HepG2 (cell line): Measurements from ENCODE around the gene ASL. TPM values are rescaled to one million over a fixed set of nuclear protein-coding genes. Genes with fewer than 3 reads are reported as not detected.

ENCODE experiments used
- CBX5 ChIP-seq: sonication (generic); formaldehyde crosslinking; IDR thresholded peaks from 2 replicates; pipeline ENCODE4 v1.4.0; 2020; ENCODE audit warnings: missing genetic modification reagents, borderline replicate concordance
- ESRRA ChIP-seq: sonication (generic); formaldehyde crosslinking; IDR thresholded peaks from 2 replicates; pipeline ENCODE4 v1.5.1; 2020; ENCODE audit warnings: mild to moderate bottlenecking, low read depth, missing genetic modification reagents
- FOSL1 ChIP-seq: sonication (generic); formaldehyde crosslinking; IDR thresholded peaks from 2 replicates; pipeline ENCODE4 v1.9.0; 2021; ENCODE audit warnings: missing genetic modification reagents, borderline replicate concordance
- HDAC1 ChIP-seq: sonication (generic); formaldehyde crosslinking; IDR thresholded peaks from 2 replicates; pipeline ENCODE4 v1.5.1; 2020; ENCODE audit warnings: mild to moderate bottlenecking, missing genetic modification reagents
- IKZF1 ChIP-seq: fragments of 450-650 bp; IDR thresholded peaks from 2 replicates; pipeline ENCODE4 v1.7.1; 2016
- MAZ ChIP-seq, 2 experiments: sonication (generic) in 1 of 2; formaldehyde crosslinking in 1 of 2; IDR thresholded peaks; 2 replicates each; pipeline versions ENCODE4 v1.5.0 to v1.6.1; 2012 to 2020; ENCODE audit warnings: low read depth in 2 of 2, mild to moderate bottlenecking in 2 of 2, borderline replicate concordance in 1 of 2, improper control_type of control experiment in 1 of 2, low read length in 1 of 2, missing genetic modification reagents in 1 of 2, moderate library complexity in 1 of 2
- MEIS1 ChIP-seq: sonication (generic); formaldehyde crosslinking; IDR thresholded peaks from 2 replicates; pipeline ENCODE4 v1.9.0; 2021; ENCODE audit warnings: mild to moderate bottlenecking, missing genetic modification reagents, moderate library complexity, borderline replicate concordance
- MTF1 ChIP-seq: sonication (generic); formaldehyde crosslinking; IDR thresholded peaks from 2 replicates; pipeline ENCODE4 v1.5.0; 2020; ENCODE audit warnings: missing genetic modification reagents
- MXD3 ChIP-seq: IDR thresholded peaks from 2 replicates; pipeline ENCODE4 v1.6.1; 2016; ENCODE audit warnings: mild to moderate bottlenecking, missing biosample characterization, missing genetic modification reagents
- NFYC ChIP-seq: IDR thresholded peaks from 2 replicates; pipeline ENCODE4 v1.6.1; 2016; ENCODE audit warnings: missing genetic modification reagents, missing compliant biosample characterization
- PAX8 ChIP-seq: sonication (generic); formaldehyde crosslinking; IDR thresholded peaks from 2 replicates; pipeline ENCODE4 v1.8.0; 2022; ENCODE audit warnings: mild to moderate bottlenecking, missing genetic modification reagents, borderline replicate concordance
- RERE ChIP-seq: IDR thresholded peaks from 2 replicates; pipeline ENCODE4 v1.6.1; 2016; ENCODE audit warnings: low read depth, missing genetic modification reagents, missing compliant biosample characterization
- SMAD3 ChIP-seq: sonication (generic); formaldehyde crosslinking; IDR thresholded peaks from 2 replicates; pipeline ENCODE4 v1.4.0; 2020; ENCODE audit warnings: missing genetic modification reagents
- TGIF2 ChIP-seq: IDR thresholded peaks from 2 replicates; pipeline ENCODE4 v1.6.1; 2016; ENCODE audit warnings: control low read depth, missing compliant biosample characterization
- ZNF253 ChIP-seq: sonication (generic); formaldehyde crosslinking; IDR thresholded peaks from 2 replicates; pipeline ENCODE4 v1.8.0; 2022; ENCODE audit warnings: mild to moderate bottlenecking, missing genetic modification reagents, borderline replicate concordance
- ZNF256 ChIP-seq: sonication (generic); formaldehyde crosslinking; conservative IDR thresholded peaks from 2 replicates; pipeline ENCODE4 v1.4.0; 2020; ENCODE audit warnings: missing genetic modification reagents
- ZNF430 ChIP-seq: sonication (generic); formaldehyde crosslinking; IDR thresholded peaks from 2 replicates; pipeline ENCODE4 v1.9.0; 2021; ENCODE audit warnings: mild to moderate bottlenecking, missing genetic modification reagents
- ZNF441 ChIP-seq: sonication (generic); formaldehyde crosslinking; IDR thresholded peaks from 2 replicates; pipeline ENCODE4 v1.7.0; 2021; ENCODE audit warnings: missing genetic modification reagents, borderline replicate concordance
- ZNF558 ChIP-seq: sonication (generic); formaldehyde crosslinking; IDR thresholded peaks from 2 replicates; pipeline ENCODE4 v1.9.0; 2022; ENCODE audit warnings: mild to moderate bottlenecking, missing genetic modification reagents, borderline replicate concordance
- ZNF572 ChIP-seq: sonication (generic); formaldehyde crosslinking; IDR thresholded peaks from 2 replicates; pipeline ENCODE4 v1.5.1; 2020; ENCODE audit warnings: mild to moderate bottlenecking, missing genetic modification reagents
- ZNF607 ChIP-seq: sonication (generic); formaldehyde crosslinking; IDR thresholded peaks from 2 replicates; pipeline ENCODE4 v1.5.1; 2020; ENCODE audit warnings: missing genetic modification reagents, mild to moderate bottlenecking, borderline replicate concordance
- polyA plus RNA-seq, 8 experiments: library from polyadenylated mRNA; depleted of rRNA in 3 of 8; stranded (reverse) in 7 of 8; unstranded in 1 of 8; fragments of >200 nt; fragmentation: Illumina TruSeq in 4 of 8; extraction: Trizol in 4 of 8; gene quantifications; 2 replicates each; pipeline versions ENCODE4 v1.2.1 to v1.2.3, GENCODE V29; 2011 to 2016; ENCODE audit warnings: low read depth in 4 of 8, missing spikeins in 1 of 8, mixed read lengths in 1 of 8; ENCODE audit not compliant: insufficient read depth in 1 of 8
- total RNA-seq, 5 experiments: library from RNA; depleted of rRNA; stranded (reverse); fragments of >200 nt; fragmentation: Illumina TruSeq; extraction: Trizol; gene quantifications; 2 replicates each; pipeline ENCODE4 v1.2.3, GENCODE V29; 2016; ENCODE audit warnings: low read depth in 1 of 5

Gene ASL
- total and polyA plus RNA-seq, 2 of the 13 experiments (the other 11 are each of a cell fraction or from before 2014, with no cell fraction given): 71.4 to 96.5 TPM

GRCh38 chr7:66114743-66115649, 39.4 kb downstream of the ASL start, which contains the start of gene CRCP (continued):
- TF ChIP-seq RERE (CRISPR knock-in tag): no peak
- TF ChIP-seq MEIS1 (CRISPR knock-in tag): no peak; the same call in 1 of the 2 replicates
- no peak; the same call in 1 of the 2 replicates for TF ChIP-seq ZNF430 (CRISPR knock-in tag)
- peak; percentile 90 for TF ChIP-seq ZNF256 (CRISPR knock-in tag)
- no peak for TF ChIP-seq FOSL1
- TF ChIP-seq TGIF2 (CRISPR knock-in tag): peak; percentile 95
- TF ChIP-seq SMAD3 (CRISPR knock-in tag): no peak
- TF ChIP-seq MAZ (IDR thresholded peaks at IDR 0.05; ENCODE audit: borderline replicate concordance, low read depth, low read length): no peak
- TF ChIP-seq MAZ (CRISPR knock-in tag; IDR thresholded peaks at IDR 0.05; ENCODE audit: low read depth): peak; percentile 57; the same call in 1 of the 2 replicates
- peak; percentile 46; the same call in 1 of the 2 replicates for TF ChIP-seq ZNF572 (CRISPR knock-in tag)
- no peak for TF ChIP-seq ESRRA (CRISPR knock-in tag)
- 0 out of 2 replicates have a peak, but pooled peaks have one; percentile 71 for TF ChIP-seq ZNF441 (CRISPR knock-in tag)
- no peak; the same call in 1 of the 2 replicates for TF ChIP-seq PAX8 (CRISPR knock-in tag)
- peak; percentile 4; the same call in 1 of the 2 replicates for TF ChIP-seq CBX5 (CRISPR knock-in tag)
- TF ChIP-seq IKZF1: no peak
- no peak for TF ChIP-seq NFYC (CRISPR knock-in tag)
- TF ChIP-seq MTF1 (CRISPR knock-in tag): peak; percentile 79; the same call in 1 of the 2 replicates
- peak; percentile 90 for TF ChIP-seq ZNF607 (CRISPR knock-in tag)
- peak; percentile 84 for TF ChIP-seq HDAC1 (CRISPR knock-in tag)
- TF ChIP-seq ZNF558 (CRISPR knock-in tag): no peak; the same call in 1 of the 2 replicates
- peak; percentile 66; the same call in 1 of the 2 replicates for TF ChIP-seq ZNF253 (CRISPR knock-in tag)
- TF ChIP-seq MXD3: no peak
